ENCODE results near the gene UBE2I. TPM values are rescaled to one million over a fixed set of nuclear protein-coding genes. Genes with fewer than 3 reads are reported as not detected.
A peak's percentile ranks its signal among the peaks of the same experiment; 100 is the strongest.
"Not testable (repeated sequence)": the region's sequence is repeated elsewhere in the genome, so short reads cannot be mapped to it uniquely, and the experiment has no call there.

UBE2I gene
- total RNA-seq, 2 experiments from 2014 or later, result 198 to 199 TPM

DNA sequence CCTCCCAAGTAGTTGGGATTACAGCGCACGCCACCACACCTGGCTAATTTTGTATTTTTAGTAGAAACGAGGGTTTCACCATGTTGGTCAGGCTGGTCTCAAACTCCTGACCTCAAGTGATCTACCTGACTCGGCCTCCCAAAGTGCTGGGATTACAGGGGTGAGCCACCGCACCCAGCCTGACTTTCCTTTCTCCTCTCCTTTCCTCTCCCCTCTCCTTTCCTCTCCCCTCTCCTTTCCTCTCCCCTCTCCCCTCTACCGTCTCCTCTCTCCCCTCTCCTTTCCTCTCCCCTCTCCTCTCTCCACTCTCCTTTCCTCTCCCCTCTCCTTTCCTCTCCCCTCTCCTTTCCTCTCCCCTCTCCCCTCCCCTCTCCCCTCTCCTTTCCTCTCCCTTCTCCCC lies 17.2 kb upstream of the UBE2I start:
- H3K36me3 Mint-ChIP-seq (ENCODE audit: low read depth); DNase-seq; H3K4me1 Mint-ChIP-seq; H3K9me3 Mint-ChIP-seq; POLR2A ChIA-PET; H3K27ac Mint-ChIP-seq; H3K4me3 Mint-ChIP-seq; CTCF ChIA-PET: not testable (repeated sequence)
- H3K27me3 Mint-ChIP-seq, result peaks cover 45% of the 10 kb centered on the region

DNA sequence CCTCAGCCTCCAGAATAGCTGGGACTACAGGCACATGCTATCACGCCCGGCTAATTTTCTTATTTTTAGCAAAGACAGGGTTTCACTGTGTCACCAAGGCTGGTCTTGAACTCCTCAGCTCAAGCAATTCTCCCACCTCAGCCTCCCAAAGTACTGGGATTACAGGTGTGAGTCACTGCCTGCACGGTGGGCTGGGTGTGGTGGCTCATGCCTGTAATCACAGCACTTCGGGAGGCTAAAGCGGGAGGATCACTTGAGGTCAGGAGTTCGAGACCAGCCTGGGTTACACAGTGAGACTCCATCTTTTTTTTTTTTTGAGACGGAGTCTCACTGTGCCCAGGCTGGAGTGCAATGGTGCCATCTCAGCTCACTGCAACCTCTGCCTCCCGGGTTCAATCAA lies 16.6 kb upstream of the UBE2I start:
- H3K36me3 Mint-ChIP-seq (ENCODE audit: low read depth); H3K9me3 Mint-ChIP-seq; CTCF ChIA-PET; H3K27ac Mint-ChIP-seq; H3K4me1 Mint-ChIP-seq; H3K4me3 Mint-ChIP-seq; DNase-seq; POLR2A ChIA-PET: not testable (repeated sequence)
- peaks cover 43% of the 10 kb centered on the region for H3K27me3 Mint-ChIP-seq

DNA sequence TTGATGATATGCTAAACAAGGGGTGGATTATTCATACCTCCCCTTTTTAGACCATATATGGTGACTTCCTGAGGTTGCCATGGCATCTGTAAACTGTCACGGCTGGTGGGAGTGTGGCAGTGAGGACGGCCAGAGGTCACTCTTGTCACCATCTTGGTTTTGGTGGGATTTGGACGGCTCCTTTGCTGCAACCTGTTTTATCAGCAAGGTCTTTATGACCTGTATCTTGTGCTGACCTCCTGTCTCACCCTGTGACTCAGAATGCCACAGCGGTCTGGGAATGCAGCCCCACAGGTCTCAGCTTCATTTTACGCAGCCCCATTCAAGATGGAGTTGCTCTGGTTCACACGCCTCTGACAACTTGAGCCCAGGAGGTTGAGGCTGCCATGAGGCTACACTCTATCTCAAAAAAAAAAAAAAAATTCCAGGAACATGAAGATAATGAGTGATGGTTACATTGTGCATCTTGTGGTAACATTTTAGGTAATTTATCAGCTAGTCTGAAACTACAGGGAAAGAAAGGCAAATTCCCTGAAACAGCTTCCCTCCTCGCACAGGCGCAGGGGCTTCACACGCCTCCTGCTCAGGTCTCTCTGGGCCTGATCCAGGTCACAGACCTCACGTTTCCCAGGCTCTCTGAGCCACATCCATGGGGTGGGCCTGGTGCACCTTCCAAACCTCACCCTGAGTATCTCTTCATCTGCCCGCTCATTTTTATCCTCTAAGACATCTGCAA lies 15.3 kb upstream of the UBE2I start:
- Mint-ChIP-seq H3K27me3 (peaks cover 40% of the 10 kb centered on the region), H3K9me3 (no peaks in the 10 kb centered on the region), H3K36me3 (ENCODE audit: low read depth) (no peaks in the 10 kb centered on the region), H3K4me3 (no peak overlapping the region), H3K27ac (no peak overlapping the region), H3K4me1 (peaks cover 7% of the 10 kb centered on the region)
- no peak for DNase-seq
- ChIA-PET POLR2A (no interaction called here), CTCF (no interaction called here)

DNA sequence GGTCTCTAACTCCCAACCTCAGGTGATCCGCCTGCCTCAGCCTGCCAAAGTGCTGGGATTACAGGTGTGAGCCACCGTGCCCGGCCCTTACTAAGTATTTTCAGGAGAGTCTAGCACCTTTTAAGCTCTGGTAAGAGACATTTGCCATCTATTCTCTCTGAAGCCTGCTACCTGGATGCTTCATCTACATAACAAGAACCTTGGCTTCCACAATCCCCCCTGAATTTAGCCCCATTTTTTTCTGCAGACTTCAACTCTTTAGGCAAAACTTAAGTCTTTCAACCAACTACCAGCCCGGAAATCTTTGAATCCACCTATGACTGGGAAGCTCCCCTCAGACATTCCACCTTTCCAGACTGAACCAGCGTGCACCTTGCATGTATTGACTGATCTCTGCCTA lies 14.0 kb upstream of the UBE2I start:
- Mint-ChIP-seq H3K4me1 (peaks cover 7% of the 10 kb centered on the region), H3K9me3 (no peaks in the 10 kb centered on the region), H3K27me3 (peaks cover 33% of the 10 kb centered on the region), H3K36me3 (ENCODE audit: low read depth) (no peaks in the 10 kb centered on the region), H3K4me3 (no peak overlapping the region), H3K27ac (no peak overlapping the region)
- ChIA-PET CTCF (interaction anchor here (0.6 to 0.7 kb wide), 2 partner anchors 129 to 845 kb away, joined by 3 to 4 read pairs; no protein-coding TSS in a partner anchor), POLR2A (no interaction called here)
- no peak for DNase-seq

DNA sequence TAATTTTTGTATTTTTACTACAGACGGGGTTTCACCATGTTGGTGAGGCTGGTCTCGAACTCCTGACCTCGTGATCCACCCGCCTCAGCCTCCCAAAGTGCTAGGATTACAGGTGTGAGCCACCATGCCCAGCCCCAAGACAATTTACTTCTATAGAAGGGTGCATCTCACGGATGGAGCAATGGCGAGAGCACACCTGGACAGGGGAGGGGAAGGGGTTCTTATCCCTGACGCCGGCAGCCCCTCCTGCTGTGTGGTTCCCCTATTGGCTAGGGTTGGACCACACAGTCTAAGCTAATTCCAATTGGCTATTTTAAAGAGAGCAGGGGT lies 12.8 kb upstream of the UBE2I start:
- ChIA-PET CTCF (interaction anchor here (0.5 to 0.9 kb wide), 3 partner anchors 18 to 103 kb away, joined by 3 to 5 read pairs (median 3); no protein-coding TSS in a partner anchor), POLR2A (interaction anchor here (1.0 to 1.9 kb wide), 2 partner anchors 13 to 110 kb away, joined by 4 to 7 read pairs; partner anchors contain the start of gene UBE2I)
- not testable (repeated sequence) for H3K27ac Mint-ChIP-seq; H3K36me3 Mint-ChIP-seq (ENCODE audit: low read depth); H3K4me1 Mint-ChIP-seq; H3K9me3 Mint-ChIP-seq; H3K4me3 Mint-ChIP-seq; DNase-seq
- H3K27me3 Mint-ChIP-seq, result peaks cover 26% of the 10 kb centered on the region

DNA sequence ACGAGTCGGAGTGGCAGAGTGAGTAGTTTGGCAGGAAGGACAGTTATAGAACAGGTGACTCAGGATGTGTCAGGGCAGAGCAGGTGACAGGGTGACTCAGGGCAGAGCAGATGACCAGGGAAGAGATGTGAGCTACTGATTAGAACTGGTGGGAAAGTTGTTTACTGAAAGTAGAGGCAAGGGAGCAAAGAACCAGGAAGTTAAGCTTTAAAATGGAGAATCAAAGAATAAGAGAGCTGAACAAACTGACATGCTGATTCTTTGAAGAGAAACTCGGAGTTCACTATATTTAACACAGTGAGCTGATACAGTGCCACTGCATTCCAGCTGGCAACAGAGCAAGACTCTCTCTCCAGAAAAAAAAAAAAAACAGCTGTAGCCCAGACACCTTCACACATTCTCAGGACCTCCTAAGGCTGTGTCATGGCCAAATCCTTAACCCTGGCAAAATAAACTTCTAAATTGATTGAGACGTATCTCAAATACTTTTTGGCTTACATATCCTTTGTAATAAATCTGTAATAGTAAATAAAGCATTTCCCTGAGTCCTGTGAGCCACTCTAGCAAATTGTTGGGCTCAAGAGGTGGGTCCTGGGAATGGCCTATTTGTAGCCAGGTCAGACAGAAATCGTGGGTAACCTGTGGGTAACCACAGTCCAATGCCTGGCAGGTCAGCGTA lies 12.3 kb upstream of the UBE2I start:
- Mint-ChIP-seq H3K36me3 (ENCODE audit: low read depth) (no peaks in the 10 kb centered on the region), H3K27ac (no peak overlapping the region), H3K27me3 (peaks cover 22% of the 10 kb centered on the region), H3K4me3 (no peak overlapping the region), H3K4me1 (peaks cover 11% of the 10 kb centered on the region), H3K9me3 (no peaks in the 10 kb centered on the region)
- DNase-seq, result peak; percentile 39
- CTCF ChIA-PET, result interaction anchor here (0.5 to 0.9 kb wide), 3 partner anchors 18 to 102 kb away, joined by 3 to 5 read pairs (median 3); no protein-coding TSS in a partner anchor
- POLR2A ChIA-PET, result interaction anchor here (1.0 to 1.9 kb wide), 2 partner anchors 12 to 110 kb away, joined by 4 to 7 read pairs; partner anchors contain the start of gene UBE2I

DNA sequence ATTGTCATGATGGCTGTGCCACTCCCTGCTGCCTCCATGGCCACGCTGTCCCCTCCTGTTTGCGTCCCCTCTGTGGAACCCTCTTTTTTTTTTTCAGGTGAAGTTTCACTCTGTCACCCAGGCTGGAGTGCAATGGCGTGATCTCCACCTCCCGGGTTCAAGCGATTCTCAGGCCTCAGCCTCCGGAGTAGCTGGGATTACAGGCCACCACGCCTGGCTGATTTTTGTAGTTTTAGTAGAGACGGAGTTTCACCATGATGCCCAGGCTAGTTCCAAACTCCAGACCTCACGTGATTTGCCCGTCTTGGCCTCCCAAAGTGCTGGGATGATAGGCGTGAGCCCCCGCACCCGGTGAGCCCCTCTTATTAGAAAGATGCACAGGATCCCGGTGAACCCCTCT lies 11.0 kb upstream of the UBE2I start:
- Mint-ChIP-seq H3K4me3 (no peak overlapping the region), H3K4me1 (peaks cover 16% of the 10 kb centered on the region), H3K9me3 (no peaks in the 10 kb centered on the region), H3K27ac (no peak overlapping the region), H3K27me3 (peaks cover 20% of the 10 kb centered on the region), H3K36me3 (ENCODE audit: low read depth) (no peaks in the 10 kb centered on the region)
- DNase-seq, result no peak
- POLR2A ChIA-PET, result no interaction called here
- CTCF ChIA-PET, result no interaction called here

DNA sequence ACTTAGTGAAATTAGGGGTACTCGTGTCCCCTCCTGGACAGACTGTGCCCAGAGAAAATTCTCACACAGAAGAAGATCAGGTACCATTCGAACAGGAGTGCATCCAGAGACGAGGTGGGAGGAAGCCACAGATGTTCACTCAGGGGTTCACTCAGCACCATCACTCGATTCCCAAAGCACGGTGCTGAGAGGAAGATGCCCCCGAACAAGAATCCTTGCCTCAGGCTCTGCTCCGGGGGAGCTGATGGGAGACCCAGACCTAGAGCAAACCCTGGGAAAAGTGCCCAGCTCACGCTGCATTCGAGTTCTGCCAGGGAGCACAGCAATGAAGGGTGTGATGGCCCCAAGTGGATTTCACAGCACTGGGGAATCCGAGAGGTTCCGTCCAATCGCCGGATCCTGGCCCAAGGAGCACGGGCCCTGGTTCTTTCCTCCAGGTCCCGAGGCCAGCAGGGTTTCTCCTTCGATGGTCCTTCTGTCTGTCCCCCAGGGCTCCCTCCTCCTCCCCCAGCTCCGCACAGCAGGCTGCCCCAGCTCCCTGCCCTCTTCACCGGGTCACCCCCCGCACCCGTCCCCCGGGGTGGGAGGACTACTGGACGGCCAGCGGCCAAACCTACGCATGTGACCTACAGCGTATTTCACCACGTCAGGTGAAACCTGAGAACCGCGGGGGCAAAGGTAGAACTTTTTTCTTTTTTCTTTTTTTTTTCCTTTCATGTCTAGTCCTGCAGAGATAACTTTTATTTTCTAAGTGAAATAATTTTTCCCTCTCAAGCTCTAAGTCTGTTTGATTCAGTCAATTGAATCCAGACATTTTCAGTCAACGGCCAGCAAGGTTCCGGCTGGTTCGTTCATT lies 10.2 kb upstream of the UBE2I start:
- DNase-seq, result no peak
- POLR2A ChIA-PET, result no interaction called here
- Mint-ChIP-seq H3K27ac (no peak overlapping the region), H3K4me3 (no peak overlapping the region), H3K27me3 (peaks cover 14% of the 10 kb centered on the region), H3K9me3 (no peaks in the 10 kb centered on the region), H3K36me3 (ENCODE audit: low read depth) (no peaks in the 10 kb centered on the region), H3K4me1 (peaks cover 23% of the 10 kb centered on the region)
- CTCF ChIA-PET, result no interaction called here

DNA sequence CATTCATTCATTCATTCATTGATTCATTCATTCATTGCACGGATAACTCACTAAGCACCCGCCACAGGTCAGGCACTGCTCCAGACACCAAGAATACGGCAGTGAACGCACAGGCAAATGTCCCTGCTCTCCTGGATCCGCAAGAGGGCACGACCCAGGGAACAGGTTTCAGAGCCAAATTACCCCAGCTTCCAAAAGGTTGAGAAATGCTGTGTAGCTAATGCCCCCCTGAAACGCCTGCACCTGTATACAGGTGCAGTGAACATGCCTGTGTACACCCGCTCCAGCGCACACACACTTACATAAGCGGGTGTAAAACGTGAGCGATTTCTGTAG lies 9.6 kb upstream of the UBE2I start:
- no peaks in the 10 kb centered on the region for H3K9me3 Mint-ChIP-seq
- peaks cover 11% of the 10 kb centered on the region for H3K27me3 Mint-ChIP-seq
- no peak for DNase-seq
- H3K27ac Mint-ChIP-seq, result no peak overlapping the region
- ChIA-PET CTCF (no interaction called here), POLR2A (no interaction called here)
- peaks cover 29% of the 10 kb centered on the region for H3K4me1 Mint-ChIP-seq
- H3K36me3 Mint-ChIP-seq (ENCODE audit: low read depth), result no peaks in the 10 kb centered on the region
- no peak overlapping the region for H3K4me3 Mint-ChIP-seq

DNA sequence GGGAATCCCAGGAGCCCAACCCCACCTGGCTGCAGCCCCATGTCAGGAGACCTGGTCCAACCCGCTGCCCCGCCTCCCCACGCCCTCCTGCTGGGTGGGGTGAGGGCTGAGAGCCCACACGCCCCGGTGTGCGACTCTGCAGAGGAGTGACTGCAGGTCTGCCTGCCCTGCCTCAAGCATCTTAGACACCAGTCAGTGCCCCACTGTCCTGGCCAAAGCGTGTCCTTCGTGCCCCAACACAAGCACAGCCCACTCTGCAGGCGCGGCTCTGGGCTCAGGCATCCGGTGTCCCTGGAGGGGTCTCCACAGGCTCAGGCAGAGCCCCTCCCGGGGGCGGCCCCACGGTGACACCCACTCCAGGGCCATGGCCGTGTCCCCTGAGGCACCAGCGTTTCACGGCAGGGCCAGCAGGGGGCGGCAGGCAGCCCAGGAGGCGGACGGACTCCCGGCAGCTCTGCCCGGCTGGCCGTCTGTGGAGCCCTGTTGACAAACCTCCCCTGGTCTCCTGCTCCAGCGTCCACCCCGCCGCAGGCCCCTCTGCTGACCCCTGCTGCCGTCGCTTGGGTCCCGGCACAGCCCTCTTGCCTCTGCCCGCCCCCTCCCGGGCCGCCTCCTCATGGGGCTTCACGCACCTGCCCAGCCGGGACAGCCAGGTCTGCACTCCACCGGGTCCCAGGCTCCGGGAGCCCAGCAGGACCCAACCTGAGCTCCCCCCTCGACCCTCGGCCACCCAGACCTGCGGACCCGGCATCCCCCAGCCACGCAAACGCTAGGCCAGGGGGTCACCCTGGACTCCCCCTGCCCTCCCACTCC lies 8.6 kb upstream of the UBE2I start:
- no peak overlapping the region for H3K4me3 Mint-ChIP-seq
- peaks cover 6% of the 10 kb centered on the region for H3K27me3 Mint-ChIP-seq
- peak; percentile 81 for DNase-seq
- H3K9me3 Mint-ChIP-seq, result no peaks in the 10 kb centered on the region
- H3K27ac Mint-ChIP-seq, result no peak overlapping the region
- POLR2A ChIA-PET, result interaction anchor here (1.7 kb wide), 1 partner anchor 8 kb away, joined by 6 read pairs; the partner anchor contains the start of gene UBE2I
- peaks cover 32% of the 10 kb centered on the region for H3K4me1 Mint-ChIP-seq
- no peaks in the 10 kb centered on the region for H3K36me3 Mint-ChIP-seq (ENCODE audit: low read depth)
- CTCF ChIA-PET, result interaction anchor here (0.8 to 1.5 kb wide), 3 partner anchors 8 to 32 kb away, joined by 3 to 4 read pairs (median 3); partner anchors contain the start of gene UBE2I

DNA sequence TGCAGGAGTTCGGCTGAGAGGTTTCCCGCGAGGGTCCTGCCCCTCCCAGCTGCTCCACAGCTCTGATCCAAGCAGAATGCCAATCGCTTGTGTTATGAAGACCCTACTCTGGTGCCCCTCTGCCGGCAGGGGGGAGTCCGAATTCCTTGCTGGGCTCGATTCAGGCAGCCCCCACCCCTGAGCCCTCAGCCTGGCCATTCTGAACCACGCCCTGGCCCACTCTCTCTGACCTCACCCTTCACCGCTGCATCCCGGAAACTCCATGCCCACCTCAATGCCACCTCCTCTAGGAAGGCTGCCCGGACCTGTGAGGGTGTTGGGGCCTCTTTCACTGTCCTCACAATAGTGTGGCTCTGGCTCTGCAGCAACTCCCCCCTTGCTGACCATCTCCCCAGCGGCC lies 7.9 kb upstream of the UBE2I start:
- Mint-ChIP-seq H3K36me3 (ENCODE audit: low read depth) (no peaks in the 10 kb centered on the region), H3K27me3 (peaks cover 6% of the 10 kb centered on the region), H3K4me3 (no peak overlapping the region), H3K4me1 (peaks cover 35% of the 10 kb centered on the region), H3K9me3 (no peaks in the 10 kb centered on the region), H3K27ac (no peak overlapping the region)
- ChIA-PET CTCF (interaction anchor here (0.8 to 1.5 kb wide), 3 partner anchors 8 to 31 kb away, joined by 3 to 4 read pairs (median 3); partner anchors contain the start of gene UBE2I), POLR2A (interaction anchor here (1.7 kb wide), 1 partner anchor 8 kb away, joined by 6 read pairs; the partner anchor contains the start of gene UBE2I)
- no peak for DNase-seq

DNA sequence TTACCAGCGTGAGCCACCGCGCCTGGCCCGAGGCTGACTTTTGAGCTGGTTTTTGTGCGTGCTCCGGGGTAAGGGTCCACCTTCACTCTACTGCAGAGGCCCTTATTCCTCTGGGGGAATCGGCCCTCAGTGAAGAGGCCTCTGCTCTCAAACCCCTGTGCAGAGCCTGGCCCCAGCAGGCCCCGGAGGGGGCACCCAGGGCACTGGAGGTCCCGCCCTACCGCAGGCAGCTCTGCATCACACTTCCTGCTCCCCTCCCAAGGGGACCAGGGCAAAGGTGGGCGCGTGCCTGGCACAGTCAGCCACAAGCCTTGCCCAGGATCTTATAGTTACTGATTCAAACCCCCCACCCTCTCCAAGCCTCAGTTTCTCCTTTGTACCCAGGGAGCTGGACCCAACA lies 3.6 kb upstream of the UBE2I start:
- Mint-ChIP-seq H3K4me3 (no peak overlapping the region), H3K27me3 (no peaks in the 10 kb centered on the region), H3K27ac (no peak overlapping the region), H3K36me3 (ENCODE audit: low read depth) (peaks cover 9% of the 10 kb centered on the region), H3K4me1 (peaks cover 40% of the 10 kb centered on the region), H3K9me3 (no peaks in the 10 kb centered on the region)
- DNase-seq, result no peak
- ChIA-PET POLR2A (no interaction called here), CTCF (no interaction called here)

All from activated CD4-positive, alpha-beta memory T cell treated with anti-CD3 and anti-CD28 coated beads, Interleukin-2, amount 10 ng/mL, durations not matched to agents 7 days and 5 days (primary cell).